Right ventricle myocardium inferior (tissue), 1 donor: ENCODE data around the gene ADGRE2. TPM values are rescaled to one million over a fixed set of nuclear protein-coding genes. Genes with fewer than 3 reads are reported as not detected.
"Not testable (repeated sequence)": the region's sequence is repeated elsewhere in the genome, so short reads cannot be mapped to it uniquely, and the experiment has no call there.

ENCODE experiments used
- ATAC-seq: fragments of 200-7000 bp; cut with Tn5 transposase; one replicate; pipeline ENCODE4 v1.9.1; 2020; ENCODE audit warnings: mild to moderate bottlenecking, moderate library complexity
- DNase-seq: peaks from one replicate; pipeline ENCODE4 v3.0.0; 2021; ENCODE audit errors: missing footprints
- intact Hi-C: fragments of 100-400 bp; cut with DNase I; formaldehyde crosslinking; loops from one replicate; pipeline ENCODE4 v1.11.0; 2022
- long read RNA-seq: library from polyadenylated mRNA; unstranded; transcript quantifications from one replicate; pipeline ENCODE4 v2.0.0, GENCODE V29; 2021
- total RNA-seq: library from RNA; stranded (reverse); fragmentation: NEBNext Ultra II Directional; extraction: Animal tissue kit (Norgen Biotek cat#: 25700); gene quantifications from one replicate; pipeline ENCODE4 v1.2.1, GENCODE V29; 2021
- donor health status: DM: no; HTN: yes; CAD: no; lungs with severe emphysema.

ADGRE2 gene
- total RNA-seq: 0.87 TPM
- long read RNA-seq: 0 reads

DNA sequence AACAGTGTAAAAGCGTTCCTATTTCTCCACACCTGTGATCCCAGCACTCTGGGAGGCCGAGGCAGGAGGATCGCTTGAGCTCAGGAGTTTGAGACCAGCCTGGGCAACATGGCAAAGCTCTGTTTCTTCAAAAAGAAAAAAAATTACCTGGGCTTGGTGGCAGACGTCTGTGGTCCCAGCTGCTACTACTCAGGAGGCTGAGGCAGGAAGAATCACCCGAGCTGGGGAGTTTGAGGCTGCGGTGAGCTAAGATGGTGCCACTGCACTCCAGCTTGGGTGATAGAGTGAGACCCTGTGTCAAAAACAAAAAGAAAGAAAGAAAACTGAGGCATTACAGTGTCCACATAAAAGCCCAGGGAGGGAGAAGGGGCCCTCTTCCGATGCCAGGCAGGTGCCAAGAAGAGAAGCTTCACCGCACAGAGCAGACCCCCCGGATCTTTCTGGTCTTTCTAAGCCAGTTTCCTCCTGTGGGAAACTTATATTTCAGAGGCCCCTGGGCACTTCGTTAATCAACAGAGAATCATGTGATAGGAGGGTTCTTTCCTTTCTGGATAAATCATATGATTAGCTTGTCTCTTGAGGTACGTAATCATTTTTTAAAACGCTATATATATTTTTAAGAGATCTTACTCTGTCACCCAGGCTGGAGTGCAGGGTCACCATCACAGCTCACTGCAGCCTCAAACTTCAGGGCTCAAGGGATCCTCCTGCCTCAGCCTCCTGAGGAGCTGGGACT lies at the start of gene ADGRE2:
Gene ADGRE2, minus strand, starts transcription at position 451 of the 736 bp plus-strand sequence. CDS start 1,804 bp downstream, outside the sequence.
- intact Hi-C loops, DNase-seq, ATAC-seq: not testable (repeated sequence)

DNA sequence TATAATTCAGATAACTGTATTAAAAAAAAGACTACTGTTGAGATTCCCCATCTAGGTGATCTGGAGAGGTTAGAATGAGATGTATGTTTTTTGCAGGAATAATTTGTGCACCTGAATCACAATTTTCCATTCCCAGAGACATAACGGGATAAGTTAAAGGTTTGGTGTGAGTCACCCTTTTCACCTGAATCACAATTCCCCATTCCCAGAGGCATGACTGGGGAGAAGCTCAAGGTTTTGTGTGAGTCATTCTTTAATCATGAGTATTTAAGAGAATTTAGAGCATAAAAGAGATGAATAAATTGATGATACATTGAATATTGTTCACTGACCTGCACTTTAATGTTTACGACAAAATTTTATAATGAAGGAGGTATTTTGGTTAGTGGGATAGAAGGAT lies 47.6 kb upstream of the ADGRE2 start:
- no peak for ATAC-seq
- intact Hi-C loops: no loop called here
- DNase-seq: no peak

DNA sequence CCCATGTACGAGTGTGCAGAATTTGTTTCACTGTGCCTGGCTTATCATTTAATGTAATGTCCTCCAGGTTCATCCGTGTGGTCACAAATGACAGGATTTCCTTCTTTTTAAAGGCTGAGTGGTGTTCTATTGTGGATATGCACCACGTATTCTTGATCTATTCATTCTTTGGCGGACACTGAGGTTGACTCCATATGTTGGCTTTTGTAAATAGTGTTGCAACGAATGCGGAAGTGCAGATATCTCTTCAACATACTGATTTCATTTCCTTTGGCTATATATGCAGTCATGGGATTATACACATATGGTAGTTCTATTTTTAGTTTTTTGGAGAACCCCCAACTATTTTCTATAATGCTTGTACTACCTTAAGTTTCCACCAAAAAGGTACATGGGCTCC lies 43.6 kb upstream of the ADGRE2 start:
- no peak for ATAC-seq
- intact Hi-C loops: no loop called here
- no peak for DNase-seq

DNA sequence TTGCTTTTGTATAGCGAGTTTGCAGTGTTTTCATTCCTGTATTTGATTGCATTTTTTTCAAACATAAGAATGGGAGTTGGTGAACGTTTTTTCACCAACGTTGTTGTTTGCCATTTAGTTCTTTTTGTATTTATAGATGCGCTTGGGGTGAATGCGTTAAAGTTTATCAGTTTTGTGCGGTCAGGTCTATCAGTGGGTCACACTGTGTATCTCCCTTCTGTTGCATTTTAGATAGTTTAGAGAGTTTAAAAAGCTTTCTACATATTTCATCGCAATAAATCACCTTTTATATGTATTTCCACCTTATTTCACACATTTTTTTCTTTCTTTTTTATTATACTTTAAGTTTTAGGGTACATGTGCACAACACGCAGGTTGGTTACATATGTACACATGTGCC lies 40.2 kb upstream of the ADGRE2 start:
- intact Hi-C loops: no loop called here

DNA sequence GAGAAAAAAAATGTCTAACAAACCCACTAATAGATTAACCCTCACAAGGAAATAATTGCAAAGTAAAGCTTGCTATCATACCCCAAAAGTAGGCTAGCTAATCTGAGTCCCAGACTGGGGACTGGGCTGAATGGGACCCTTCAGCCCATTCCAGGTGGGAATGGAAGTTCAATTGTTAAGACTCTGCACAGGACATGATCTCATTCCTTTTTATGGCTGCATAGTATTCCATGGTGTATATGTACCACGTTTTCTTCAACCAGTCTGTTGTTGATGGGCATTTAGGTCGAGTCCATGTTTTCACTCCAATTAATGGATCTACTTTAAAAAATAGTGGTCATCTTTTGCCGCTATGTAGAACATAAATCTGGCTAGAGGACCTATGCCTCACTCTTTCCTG lies 38.7 kb upstream of the ADGRE2 start:
- intact Hi-C loops: no loop called here
- no peak for ATAC-seq
- no peak for DNase-seq

More for the DNA sequence above, 40.2 kb upstream of the ADGRE2 start:
- DNase-seq (no peak), ATAC-seq (no peak)

DNA sequence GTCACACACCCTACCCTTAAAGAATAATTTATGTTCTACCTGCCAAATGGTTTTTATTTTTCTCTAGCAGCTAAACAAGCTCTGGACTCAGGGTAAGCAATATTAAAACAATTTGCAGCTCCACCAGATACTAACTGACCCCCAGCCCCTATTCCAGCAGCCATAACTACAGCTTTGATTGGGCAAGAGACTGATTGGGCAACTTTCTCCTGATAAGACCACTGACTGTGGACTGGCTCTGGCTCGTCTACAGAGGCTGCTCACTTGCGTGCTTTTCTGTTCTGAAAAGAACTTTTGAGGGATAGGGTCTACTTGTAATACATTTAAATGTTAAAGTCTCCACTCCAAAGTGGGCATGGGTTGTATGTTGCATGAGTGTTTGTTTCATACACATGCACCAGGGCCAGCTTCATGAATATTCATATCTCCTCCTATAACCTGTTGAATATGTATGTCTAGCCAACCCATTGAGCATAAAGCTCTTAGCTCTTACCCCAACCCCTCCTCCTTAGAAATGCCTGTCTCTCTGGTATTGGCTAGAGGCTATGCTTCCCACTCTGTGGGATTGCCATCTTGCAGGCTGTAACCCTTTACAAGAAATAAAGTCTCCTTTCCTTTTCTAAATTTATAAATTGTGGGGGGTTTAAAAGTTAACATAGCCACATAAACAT lies 36.8 kb upstream of the ADGRE2 start:
- intact Hi-C loops: no loop called here
- ATAC-seq: no peak

DNA sequence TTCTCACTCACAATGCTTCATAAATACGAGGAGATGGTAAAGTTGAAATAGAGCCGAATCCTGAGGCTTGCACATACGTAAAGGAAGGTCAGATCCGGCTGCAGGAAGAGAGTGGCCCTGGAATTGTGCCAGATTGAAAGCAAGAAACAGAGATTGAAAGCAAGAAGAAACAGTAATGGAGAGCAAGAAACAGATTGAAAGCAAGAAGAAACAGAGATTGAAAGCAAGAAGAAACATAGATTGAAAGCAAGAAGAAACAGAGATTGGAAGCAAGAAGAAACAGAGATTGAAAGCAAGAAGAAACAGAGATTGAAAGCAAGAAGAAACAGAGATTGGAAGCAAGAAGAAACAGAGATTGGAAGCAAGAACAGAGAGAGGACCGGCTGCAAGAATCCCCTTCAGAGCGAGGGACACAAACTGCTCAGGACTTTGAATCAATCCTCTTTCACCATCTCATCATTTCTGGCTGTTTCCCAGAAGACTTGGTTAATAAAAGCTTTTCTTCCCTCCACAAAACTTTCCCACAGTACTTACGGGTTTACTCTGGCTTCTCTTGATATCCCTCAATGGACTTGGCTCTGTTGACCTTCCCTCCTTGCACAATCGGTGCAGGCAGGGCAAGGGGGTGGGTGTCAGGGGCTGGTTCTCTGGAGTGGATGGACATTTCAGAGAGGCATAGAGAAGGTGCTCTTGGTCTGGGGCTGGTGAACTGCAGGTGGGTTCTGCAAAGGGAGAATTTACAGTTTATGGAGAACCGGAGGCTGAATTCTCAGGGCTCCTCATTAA lies 31.1 kb upstream of the ADGRE2 start:
- DNase-seq: no peak
- intact Hi-C loops: no loop called here
- no peak for ATAC-seq

More for the DNA sequence above, 36.8 kb upstream of the ADGRE2 start:
- no peak for DNase-seq

DNA sequence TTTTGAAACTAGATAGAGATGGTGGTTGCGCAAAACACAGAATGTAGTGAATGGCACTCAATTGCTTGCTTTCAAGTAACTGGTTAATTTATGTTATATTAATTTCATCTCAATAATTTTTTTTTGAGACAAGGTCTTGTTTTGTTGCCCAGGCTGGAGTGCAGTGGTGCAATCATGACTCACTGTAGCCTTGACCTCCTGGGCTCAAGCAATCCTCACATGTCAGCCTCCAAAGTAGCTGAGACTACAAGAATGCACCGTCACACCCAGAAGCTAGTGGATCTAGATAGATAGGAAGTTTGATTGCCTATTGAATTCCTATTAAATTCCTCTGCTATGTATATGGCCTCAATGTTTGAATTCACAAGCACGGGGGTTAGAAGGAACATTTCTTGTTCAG lies 26.4 kb upstream of the ADGRE2 start:
- intact Hi-C loops: no loop called here
- DNase-seq: no peak
- no peak for ATAC-seq

DNA sequence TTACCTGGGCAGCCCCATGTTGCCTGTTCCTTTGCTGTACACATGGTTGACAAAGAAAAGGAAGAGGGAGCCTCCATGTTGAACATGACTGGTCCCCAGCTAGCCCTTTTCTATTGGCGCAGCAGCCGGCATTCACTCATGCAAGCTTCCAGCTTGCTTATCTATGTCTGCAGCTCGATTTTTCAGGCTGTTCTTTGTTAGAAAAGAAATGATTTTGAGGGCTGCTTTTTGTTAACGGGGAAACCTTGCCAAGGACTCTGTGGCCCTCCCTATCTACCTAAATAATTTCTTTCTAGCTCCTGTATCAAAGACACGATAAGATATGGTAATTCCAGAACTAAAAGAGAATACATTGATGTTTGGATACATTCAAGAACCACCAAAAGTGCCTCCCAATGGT lies 20.4 kb upstream of the ADGRE2 start:
- ATAC-seq: no peak
- intact Hi-C loops: no loop called here

DNA sequence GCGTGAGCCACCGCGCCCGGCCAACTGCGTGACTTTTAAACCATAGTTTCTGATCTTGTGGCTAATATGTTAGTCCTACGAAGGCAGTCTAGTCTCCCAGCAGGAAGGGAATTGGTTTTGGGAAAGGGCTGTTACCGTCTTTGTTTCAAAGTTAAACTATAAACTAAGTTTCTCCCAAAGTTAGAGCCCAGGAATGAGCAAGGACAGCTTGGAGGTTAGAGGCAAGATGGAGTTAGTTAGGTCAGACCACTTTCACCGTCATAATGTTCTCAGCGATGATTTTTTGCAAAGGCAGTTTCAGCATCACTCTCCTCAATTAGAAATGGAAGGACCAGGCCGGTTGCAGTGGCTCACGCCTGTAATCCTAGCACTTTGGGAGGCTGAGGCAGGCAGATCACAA lies 17.7 kb upstream of the ADGRE2 start:
- ATAC-seq: no peak

More for the DNA sequence above, 20.4 kb upstream of the ADGRE2 start:
- DNase-seq: no peak

DNA sequence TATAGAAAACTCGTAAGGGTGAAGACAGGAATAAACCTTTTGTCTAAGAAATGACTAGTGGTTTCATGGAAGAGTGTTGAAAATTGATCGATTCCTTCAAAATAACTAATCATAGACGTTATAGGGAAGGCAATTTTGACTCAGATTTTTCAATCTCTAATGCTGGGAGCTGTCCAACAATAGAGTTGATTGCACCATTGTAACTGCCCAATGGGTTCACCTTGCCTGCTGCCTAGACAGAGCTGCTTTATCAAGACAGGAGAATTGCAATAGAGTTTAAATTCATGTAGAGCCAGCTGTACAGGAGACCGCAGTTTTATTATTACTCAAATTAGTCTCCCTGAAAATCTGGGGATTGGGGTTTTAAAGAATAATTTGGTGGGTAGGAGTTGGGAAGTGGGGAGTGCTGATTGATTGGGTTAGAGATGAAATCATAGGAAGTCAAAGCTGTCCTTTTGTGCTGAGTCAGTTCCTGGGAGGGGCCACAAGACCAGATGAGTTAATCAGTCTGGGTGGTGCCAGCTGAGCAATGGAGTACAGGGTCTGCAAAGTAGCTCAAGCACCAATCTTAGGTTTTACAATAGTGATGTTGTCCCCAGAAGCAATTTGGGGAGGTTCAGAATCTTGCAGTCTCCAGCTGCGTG lies 16.8 kb upstream of the ADGRE2 start:
- DNase-seq: no peak
- no peak for ATAC-seq
- intact Hi-C loops: no loop called here

More for the DNA sequence above, 17.7 kb upstream of the ADGRE2 start:
- intact Hi-C loops: no loop called here
- DNase-seq: no peak

DNA sequence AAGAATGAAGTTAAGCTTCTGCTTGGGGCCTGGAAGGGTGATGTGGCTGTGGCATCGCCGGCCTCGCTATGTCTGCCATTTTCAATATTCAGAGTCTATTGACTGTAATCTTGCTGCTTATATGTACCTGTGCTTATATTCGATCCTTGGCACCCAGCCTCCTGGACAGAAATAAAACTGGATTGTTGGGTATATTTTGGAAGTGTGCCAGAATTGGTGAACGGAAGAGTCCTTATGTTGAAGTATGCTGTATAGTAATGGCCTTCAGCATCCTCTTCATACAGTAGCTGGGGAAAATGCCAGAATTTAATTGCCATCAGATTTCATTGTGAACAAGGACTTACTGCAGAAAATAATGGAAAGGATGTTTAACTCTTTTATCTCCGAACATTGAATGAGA lies 13.9 kb upstream of the ADGRE2 start:
- DNase-seq, ATAC-seq, intact Hi-C loops: not testable (repeated sequence)

DNA sequence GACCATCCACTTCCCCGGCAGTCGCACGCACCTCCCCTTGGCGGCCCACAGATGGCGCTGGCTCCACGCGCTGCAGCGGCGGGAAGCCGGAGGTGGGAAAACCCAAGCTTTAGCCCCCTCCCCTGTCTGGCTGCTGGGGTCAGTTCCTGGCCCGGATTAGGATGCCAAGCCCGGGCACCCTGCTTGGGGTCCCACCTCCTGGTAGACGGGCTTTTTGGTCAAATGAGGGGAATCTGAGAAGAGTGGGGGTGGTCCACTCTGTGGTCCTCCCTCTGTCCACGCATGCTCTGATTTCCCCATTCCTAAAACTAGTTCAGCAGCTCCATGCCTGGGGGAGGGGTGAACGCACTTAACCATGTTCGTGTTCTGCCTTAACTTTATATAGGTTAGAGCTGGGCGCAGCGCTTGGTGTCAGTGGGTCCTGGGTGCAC lies 8.1 kb upstream of the ADGRE2 start:
- peak; percentile 81 for DNase-seq
- intact Hi-C loops: loop anchor here (2.0 kb wide), 1 partner anchor 102 kb away; no protein-coding TSS in a partner anchor
- ATAC-seq: no peak

DNA sequence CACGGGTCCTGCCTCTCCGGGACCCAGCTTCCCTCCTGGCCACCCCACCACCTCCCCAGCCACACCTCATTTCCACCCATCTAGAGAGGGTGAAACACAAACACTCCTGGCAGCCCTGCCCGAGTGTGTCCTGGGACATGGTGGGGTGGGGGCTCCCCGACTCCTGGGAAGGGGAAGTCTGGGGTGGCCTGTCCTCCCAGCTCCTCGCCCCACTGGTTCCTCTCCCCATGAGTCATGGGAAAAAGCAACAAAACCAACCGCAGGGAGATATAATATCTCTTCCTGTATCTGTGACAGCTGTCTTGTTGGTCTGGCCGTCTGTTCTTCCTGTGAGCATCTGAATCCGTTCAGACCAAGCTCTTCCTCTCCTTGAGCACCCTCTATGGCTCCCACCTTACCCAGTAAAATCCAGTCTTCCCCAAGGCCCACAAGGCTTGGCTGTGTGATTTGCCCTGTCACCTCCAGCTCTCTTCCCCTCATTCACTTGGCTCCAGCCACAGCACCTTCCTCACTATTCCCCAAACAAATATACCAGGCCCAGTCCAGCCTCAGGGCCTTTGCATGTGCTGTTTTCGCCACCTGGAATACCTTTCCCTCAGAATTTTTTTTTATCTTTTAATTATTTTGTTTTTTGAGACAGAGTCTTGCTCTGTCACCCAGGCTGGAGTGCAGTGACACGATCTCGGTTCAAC lies 6.9 kb upstream of the ADGRE2 start:
- DNase-seq (peak; percentile 80), ATAC-seq (peak; percentile 72)
- intact Hi-C loops: not testable (repeated sequence)

DNA sequence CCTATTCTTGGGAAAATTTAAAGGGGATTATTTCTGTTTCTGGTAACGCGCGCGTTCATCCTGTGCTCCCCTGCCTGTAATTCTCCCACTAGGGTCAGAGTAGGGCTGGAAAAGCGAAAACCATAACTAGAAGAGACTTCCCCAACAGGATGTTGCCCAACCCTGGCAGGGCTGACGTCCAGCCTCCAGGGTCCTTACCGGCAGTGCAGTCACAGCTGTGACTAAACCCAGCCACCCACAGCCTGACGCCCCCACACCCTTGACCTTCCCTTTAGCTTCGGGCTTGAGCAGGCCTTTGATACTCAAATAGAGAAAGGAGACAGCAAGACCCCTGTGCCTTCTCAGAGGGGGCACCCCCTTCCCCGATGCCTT lies 6.4 kb upstream of the ADGRE2 start:
- DNase-seq: peak; percentile 85
- intact Hi-C loops: not testable (repeated sequence)
- peak; percentile 73 for ATAC-seq

DNA sequence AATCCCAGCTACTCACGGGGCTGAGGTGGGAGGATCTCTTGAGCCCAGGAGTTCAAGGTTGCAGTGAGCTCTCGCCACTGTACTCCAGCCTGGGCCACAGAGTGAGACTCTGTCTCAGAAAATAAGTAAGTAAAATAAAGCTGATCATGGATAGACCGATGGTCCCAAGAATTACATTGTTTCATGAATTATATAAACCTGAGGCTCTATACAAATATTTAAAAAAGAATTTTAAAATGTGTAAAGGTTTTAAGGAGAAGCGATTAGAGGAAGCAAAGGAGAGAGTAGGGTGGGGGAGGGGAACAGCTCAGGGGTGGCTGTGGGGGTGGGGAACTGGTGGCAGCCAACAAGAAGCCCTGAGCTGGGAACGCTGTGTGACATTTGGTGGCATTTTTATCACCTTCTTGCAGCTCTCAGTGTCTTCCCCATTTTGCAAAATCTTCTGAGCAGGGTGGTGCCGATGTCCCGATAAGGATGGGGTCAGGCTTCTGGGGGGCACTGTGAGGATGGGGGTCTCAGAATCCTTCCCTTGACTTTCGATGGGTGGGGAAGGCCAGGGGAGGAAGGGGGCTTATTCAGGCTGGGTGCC lies 5.1 kb upstream of the ADGRE2 start:
- intact Hi-C loops, DNase-seq, ATAC-seq: not testable (repeated sequence)

DNA sequence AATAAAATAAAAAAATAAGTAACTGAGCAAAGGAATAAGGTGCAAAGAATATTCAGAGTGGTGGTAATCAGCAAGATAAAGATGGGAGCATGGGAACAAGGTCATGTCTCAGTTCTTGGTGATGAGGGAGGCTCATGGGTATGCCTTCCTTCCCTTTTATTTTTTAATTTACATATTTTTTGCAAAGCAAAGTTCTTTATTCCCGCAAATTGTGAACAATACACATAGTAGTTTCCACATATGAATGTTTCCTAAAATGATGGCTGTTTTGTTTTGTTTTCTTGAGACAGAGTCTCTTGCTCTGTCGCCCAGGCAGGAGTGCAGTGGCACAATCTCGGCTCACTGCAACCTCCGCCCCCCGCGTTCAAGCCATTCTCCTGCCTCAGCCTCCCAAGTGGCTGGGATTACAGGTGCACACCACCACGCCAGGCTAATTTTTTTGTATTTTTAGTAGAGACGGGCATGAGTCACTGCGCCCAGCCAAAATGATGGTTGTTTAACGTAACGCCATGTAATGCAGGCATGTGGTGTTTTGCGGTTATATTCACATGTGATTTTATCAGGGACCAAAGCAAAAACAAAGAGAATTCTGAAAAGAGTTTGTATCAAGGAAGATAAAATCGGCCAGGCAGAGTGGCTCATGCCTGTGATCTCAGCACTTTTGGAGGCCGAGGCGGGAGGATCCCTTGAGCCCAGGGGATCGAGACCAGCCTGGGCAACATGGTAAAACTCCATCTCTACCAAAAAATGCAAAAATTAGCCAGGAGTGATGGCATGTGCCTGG lies 4.5 kb upstream of the ADGRE2 start:
- intact Hi-C loops: no loop called here
- no peak for ATAC-seq
- DNase-seq: no peak
